ENCODE results near the gene TTLL9.

TTLL9 gene

GRCh38 chr20:31968291-31969126 is 98.1 kb downstream of the TTLL9 start:
- TF ChIP-seq REST (IDR thresholded peaks at IDR 0.05; ENCODE audit: insufficient replicate concordance, low read depth) (peak; percentile 100), GABPA (IDR thresholded peaks at IDR 0.05; ENCODE audit: low read depth) (peak; percentile 39; the same call in 1 of the 2 replicates), CTCF (IDR thresholded peaks at IDR 0.05; ENCODE audit: insufficient read depth, low read length) (no peak), POLR2AphosphoS5 (IDR thresholded peaks at IDR 0.05; ENCODE audit: low read depth) (no peak)
- peaks cover 10% of the 10 kb centered on the region for H3K27me3 ChIP-seq (ENCODE audit: insufficient read depth, poor library complexity, severe bottlenecking)
- DNase-seq (ENCODE audit: low read depth in 1 of 2, low spot score in 1 of 2): peak; percentile 52 to 69
- H3K4me3 ChIP-seq (replicated peaks; ENCODE audit: insufficient read depth, low read length): peak overlapping the region; percentile 54
- H3K27ac ChIP-seq (replicated peaks): no peak overlapping the region

GRCh38 chr20:31969991-31970390 is 99.6 kb downstream of the TTLL9 start:
- Histone ChIP-seq H3K4me3 (replicated peaks; ENCODE audit: insufficient read depth, low read length) (no peak overlapping the region), H3K27ac (replicated peaks) (no peak overlapping the region), H3K27me3 (ENCODE audit: insufficient read depth, poor library complexity, severe bottlenecking) (peaks cover 10% of the 10 kb centered on the region)
- TF ChIP-seq POLR2AphosphoS5 (IDR thresholded peaks at IDR 0.05; ENCODE audit: low read depth) (no peak), SPI1 (IDR thresholded peaks at IDR 0.05; ENCODE audit: borderline replicate concordance, low read depth) (no peak), REST (IDR thresholded peaks at IDR 0.05; ENCODE audit: insufficient replicate concordance, low read depth) (no peak), CTCF (IDR thresholded peaks at IDR 0.05; ENCODE audit: insufficient read depth, low read length) (no peak), GABPA (IDR thresholded peaks at IDR 0.05; ENCODE audit: low read depth) (no peak)
- DNase-seq (ENCODE audit: low read depth in 1 of 2, low spot score in 1 of 2): no peak

GRCh38 chr20:31972471-31973021 is 102.1 kb downstream of the TTLL9 start:
- DNase-seq (ENCODE audit: low read depth in 1 of 2, low spot score in 1 of 2): no peak
- H3K27me3 ChIP-seq (ENCODE audit: insufficient read depth, poor library complexity, severe bottlenecking): peaks cover 10% of the 10 kb centered on the region
- no peak overlapping the region for H3K4me3 ChIP-seq (replicated peaks; ENCODE audit: insufficient read depth, low read length)
- no peak overlapping the region for H3K27ac ChIP-seq (replicated peaks)
- TF ChIP-seq REST (IDR thresholded peaks at IDR 0.05; ENCODE audit: insufficient replicate concordance, low read depth) (no peak), SPI1 (IDR thresholded peaks at IDR 0.05; ENCODE audit: borderline replicate concordance, low read depth) (no peak), CTCF (IDR thresholded peaks at IDR 0.05; ENCODE audit: insufficient read depth, low read length) (no peak), GABPA (IDR thresholded peaks at IDR 0.05; ENCODE audit: low read depth) (no peak), POLR2AphosphoS5 (IDR thresholded peaks at IDR 0.05; ENCODE audit: low read depth) (no peak)

All from HL-60 (cell line).